Endothelial cell of umbilical vein (primary cell): ENCODE measurements around the gene ABHD8. TPM values are rescaled to one million over a fixed set of nuclear protein-coding genes. Genes with fewer than 3 reads are reported as not detected.
A peak's percentile ranks its signal among the peaks of the same experiment; 100 is the strongest.

Source experiments
- BruUV-seq: library from RNA; stranded (reverse); fragments of 400-500 nt; replicated peaks from 2 replicates; lab custom pipeline; 2021; lab: Mats Ljungman, UMichigan
- CTCF ChIA-PET: fragments of 300-600, 350-600 bp; sonication (Branson Sonifier 250); formaldehyde crosslinking; loops from one replicate; lab custom pipeline; 2021; ENCODE audit warnings: antibody characterized with exemption, inconsistent platforms; lab: Charles Lee
- POLR2A ChIA-PET: fragments of 300-600, 350-600 bp; sonication (Branson Sonifier 250); formaldehyde crosslinking; loops from one replicate; lab custom pipeline; 2021; ENCODE audit warnings: antibody characterized with exemption, inconsistent platforms; lab: Charles Lee
- DNase-seq: peaks from one replicate; pipeline ENCODE4 v3.0.0-alpha.2; 2011; ENCODE audit warnings: low read depth, low spot score
- FAIRE-seq: peaks from 2 replicates; lab custom pipeline; 2011; peaks lifted over from hg19 to GRCh38; lab: Jason Lieb, UNC
- H2AFZ ChIP-seq: 2 replicates; pipeline ENCODE4 v1.6.0; 2012; ENCODE audit warnings: low read depth, low read length, control low read depth, inconsistent platforms
- H3K27ac ChIP-seq: 2 replicates; pipeline ENCODE4 v1.5.1; 2011; ENCODE audit warnings: low read depth, mild to moderate bottlenecking, control low read depth, low read length, moderate library complexity; ENCODE audit not compliant: insufficient read depth
- H3K27me3 ChIP-seq, 2 experiments: 2 replicates each; pipeline versions ENCODE4 v1.6.0 to v1.6.1; 2011; ENCODE audit warnings: low read length in 2 of 2, mixed read lengths in 1 of 2; ENCODE audit not compliant: control insufficient read depth in 2 of 2, insufficient read depth in 2 of 2
- H3K36me3 ChIP-seq, 2 experiments: 2 replicates in 1 of 2; 3 replicates in 1 of 2; pipeline ENCODE4 v1.5.1; 2011; ENCODE audit warnings: low read length in 2 of 2, mild to moderate bottlenecking in 1 of 2, moderate library complexity in 1 of 2; ENCODE audit not compliant: control insufficient read depth in 2 of 2, insufficient read depth in 2 of 2; ENCODE audit errors: extremely low read depth in 1 of 2
- H3K4me1 ChIP-seq: 3 replicates; pipeline ENCODE4 v1.5.1; 2011; ENCODE audit warnings: mild to moderate bottlenecking, low read length; ENCODE audit not compliant: control insufficient read depth, insufficient read depth; ENCODE audit errors: extremely low read depth
- H3K4me2 ChIP-seq: 2 replicates; pipeline ENCODE4 v1.6.1; 2011; ENCODE audit warnings: low read length, control low read depth, mixed read lengths; ENCODE audit not compliant: insufficient read depth
- H3K4me3 ChIP-seq, 3 experiments: fragments of 200-600 bp in 1 of 3; sonication (generic), shearing (Covaris generic) in 1 of 3; replicated peaks in 1 of 3; 2 replicates each; pipeline ENCODE4 v1.5.1; 2011 to 2016; ENCODE audit warnings: control low read depth in 3 of 3, low read length in 3 of 3, mild to moderate bottlenecking in 2 of 3, inconsistent platforms in 1 of 3, low read depth in 1 of 3, moderate library complexity in 1 of 3; ENCODE audit not compliant: insufficient read depth in 1 of 3
- H3K79me2 ChIP-seq: 2 replicates; pipeline ENCODE4 v1.6.0; 2012; ENCODE audit warnings: low read length, inconsistent platforms; ENCODE audit not compliant: control insufficient read depth, insufficient read depth
- H3K9ac ChIP-seq: replicated peaks from 2 replicates; pipeline ENCODE3; 2011; ENCODE audit warnings: low read length, control low read depth; ENCODE audit not compliant: insufficient read depth; ENCODE audit errors: extremely low read depth
- H3K9me1 ChIP-seq: replicated peaks from 3 replicates; pipeline ENCODE4 v1.6.0; 2011; ENCODE audit warnings: mild to moderate bottlenecking, low read length; ENCODE audit not compliant: control insufficient read depth, insufficient read depth; ENCODE audit errors: extremely low read depth
- H3K9me3 ChIP-seq: replicated peaks from 2 replicates; pipeline ENCODE4 v1.5.1; 2012; ENCODE audit warnings: low read length, inconsistent platforms; ENCODE audit not compliant: control insufficient read depth, insufficient read depth
- H4K20me1 ChIP-seq: replicated peaks from 2 replicates; pipeline ENCODE3; 2011; ENCODE audit warnings: mild to moderate bottlenecking, low read length; ENCODE audit not compliant: control insufficient read depth, insufficient read depth; ENCODE audit errors: extremely low read depth
- CTCF ChIP-seq, 2 donors: IDR thresholded peaks; 1 replicate in 1 of 2; 2 replicates in 1 of 2; pipeline ENCODE4 v1.5.1; 2011; ENCODE audit warnings: low read length in 2 of 2, mild to moderate bottlenecking in 2 of 2, moderate library complexity in 2 of 2, control low read depth in 1 of 2, inconsistent platforms in 1 of 2, low read depth in 1 of 2; ENCODE audit not compliant: insufficient read depth in 1 of 2; ENCODE audit errors: extremely low read depth in 1 of 2
- EZH2 ChIP-seq: IDR thresholded peaks from 2 replicates; pipeline ENCODE4 v1.6.1; 2012; ENCODE audit warnings: borderline replicate concordance, low read depth, mild to moderate bottlenecking, moderate library complexity, low read length, inconsistent platforms; ENCODE audit not compliant: severe bottlenecking
- FOS ChIP-seq: IDR thresholded peaks from 2 replicates; pipeline ENCODE4 v1.6.1; 2011; ENCODE audit warnings: mild to moderate bottlenecking, low read length, moderate library complexity, borderline replicate concordance; ENCODE audit not compliant: insufficient read depth
- GATA2 ChIP-seq: IDR thresholded peaks from 2 replicates; pipeline ENCODE4 v1.7.0; 2011; ENCODE audit warnings: low read depth, mild to moderate bottlenecking, moderate library complexity, mixed read lengths, low read length; ENCODE audit not compliant: insufficient read length, insufficient read depth
- JUN ChIP-seq: IDR thresholded peaks from 2 replicates; pipeline ENCODE4 v1.6.1; 2011; ENCODE audit warnings: borderline replicate concordance, low read depth; ENCODE audit not compliant: insufficient read length, insufficient read depth
- MAX ChIP-seq: IDR thresholded peaks from 2 replicates; pipeline ENCODE4 v1.6.1; 2011; ENCODE audit not compliant: insufficient read depth, insufficient read length
- MYC ChIP-seq: IDR thresholded peaks from one replicate; pipeline ENCODE4 v1.6.1; 2011; ENCODE audit warnings: mild to moderate bottlenecking, low read depth, low read length
- POLR2A ChIP-seq: IDR thresholded peaks from 2 replicates; pipeline ENCODE4 v1.6.1; 2012; ENCODE audit warnings: low read depth, mild to moderate bottlenecking, control low read depth, low read length
- POLR2AphosphoS5 ChIP-seq: IDR thresholded peaks from 2 replicates; pipeline ENCODE4 v1.6.1; 2012; ENCODE audit warnings: low read depth, mild to moderate bottlenecking, control low read depth, low read length, moderate library complexity; ENCODE audit not compliant: insufficient read depth
- dilution Hi-C: fragments of 300-500 bp; cut with MboI; formaldehyde crosslinking; loops from one replicate; pipeline ENCODE4 v1.15.0; 2019; ENCODE audit warnings: low sequenced_read_pairs; ENCODE audit not compliant: extremely low pct_ligation_motif_present
- intact Hi-C: fragments of 100-400 bp; cut with micrococcal nuclease; formaldehyde crosslinking; loops from one replicate; pipeline ENCODE4 v1.10.0; 2022
- polyA plus RNA-seq, 4 experiments: library from polyadenylated mRNA; depleted of rRNA in 3 of 4; stranded (reverse) in 3 of 4; unstranded in 1 of 4; fragments of >200 nt; gene quantifications; 2 replicates each; pipeline versions ENCODE4 v1.2.1 to v1.2.3, GENCODE V29; 2011 to 2012; ENCODE audit warnings: missing spikeins in 1 of 4
- total RNA-seq: library from RNA; stranded (reverse); gene quantifications from 2 replicates; pipeline ENCODE4 v1.2.3, GENCODE V29; 2021

Gene ABHD8
- total and polyA plus RNA-seq, 2 donors (not counting 3 experiments of a cell fraction or from before 2014, with no cell fraction given) = 5.9 to 8.7 TPM

DNA sequence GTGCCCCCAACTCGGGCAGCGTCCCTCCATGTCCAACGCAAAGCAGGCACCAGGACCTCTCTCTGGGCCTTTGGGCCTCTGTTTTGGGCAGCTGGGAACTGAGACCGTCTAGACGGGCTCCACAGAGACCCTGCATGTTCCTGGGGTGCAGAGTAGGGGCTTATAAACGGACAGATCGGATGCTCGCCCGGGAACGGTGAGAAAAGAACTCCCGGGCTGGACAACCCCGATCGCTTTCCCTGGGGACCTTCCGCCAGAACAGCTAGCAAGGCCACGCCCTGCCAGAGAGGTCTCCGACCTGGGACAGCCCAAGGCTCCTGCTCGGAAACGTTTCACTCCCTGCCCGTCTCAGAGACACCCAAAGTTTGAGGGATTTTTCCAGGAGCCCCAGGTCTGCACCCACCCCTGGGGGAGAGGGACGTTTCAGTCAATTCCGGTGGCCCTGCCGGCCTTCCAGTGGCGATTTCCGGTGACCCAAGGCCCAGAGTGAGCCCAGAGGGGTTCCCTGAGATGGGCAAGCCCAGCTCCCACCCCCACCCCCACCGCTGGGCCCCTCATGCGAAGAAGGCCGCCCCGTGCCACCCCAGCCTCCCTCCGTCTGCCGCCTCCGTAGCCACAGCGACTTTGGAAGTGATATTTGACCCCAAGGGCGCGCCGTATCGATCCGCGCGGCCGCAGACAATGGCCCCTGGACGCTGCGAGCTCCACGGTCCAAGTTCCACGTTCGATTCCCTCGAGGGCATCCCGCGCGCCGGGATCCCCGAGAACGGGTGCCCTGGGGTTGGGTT, 59.2 kb downstream of the ABHD8 start:
- H3K27ac ChIP-seq = no peak overlapping the region
- H3K27me3 ChIP-seq = no peaks in the 10 kb centered on the region
- H2AFZ ChIP-seq = peak overlapping the region; percentile 25
- intact Hi-C loops (no loop called here), dilution Hi-C loops (no loop called here)
- H3K9me3 ChIP-seq = no peaks in the 10 kb centered on the region
- no peak for DNase-seq
- no peaks in the 10 kb centered on the region for H3K9me1 ChIP-seq
- no peaks in the 10 kb centered on the region for H4K20me1 ChIP-seq
- peak overlapping the region; percentile 65 to 84 (median 74) for H3K4me3 ChIP-seq
- CTCF ChIA-PET = interaction anchor here (1.8 kb wide), 1 partner anchor 9 kb away, joined by 13 read pairs; no protein-coding TSS in a partner anchor
- peak; percentile 90 for FAIRE-seq
- H3K79me2 ChIP-seq = peaks cover 27% of the 10 kb centered on the region
- POLR2A ChIA-PET = no interaction called here
- H3K4me2 ChIP-seq = peak overlapping the region; percentile 81
- H3K4me1 ChIP-seq = peaks cover 21% of the 10 kb centered on the region
- peak overlapping the region; percentile 51 for H3K9ac ChIP-seq
- BruUV-seq = no TSS peak
- TF ChIP-seq GATA2 (no peak), POLR2AphosphoS5 (no peak), MAX (no peak), FOS (no peak), POLR2A (no peak), CTCF (IDR thresholded peaks at IDR 0.05; ENCODE audit: extremely low read depth in 1 of 2, insufficient read depth in 1 of 2, low read depth in 1 of 2, low read length in 2 of 2) (no peak), EZH2 (no peak), JUN (no peak), MYC (no peak)
- no peaks in the 10 kb centered on the region for H3K36me3 ChIP-seq
